ENCODE measurements around the gene S100A3.
A peak's percentile ranks its signal among the peaks of the same experiment; 100 is the strongest.
"Not testable (repeated sequence)": the region's sequence is repeated elsewhere in the genome, so short reads cannot be mapped to it uniquely, and the experiment has no call there.

S100A3 gene

DNA sequence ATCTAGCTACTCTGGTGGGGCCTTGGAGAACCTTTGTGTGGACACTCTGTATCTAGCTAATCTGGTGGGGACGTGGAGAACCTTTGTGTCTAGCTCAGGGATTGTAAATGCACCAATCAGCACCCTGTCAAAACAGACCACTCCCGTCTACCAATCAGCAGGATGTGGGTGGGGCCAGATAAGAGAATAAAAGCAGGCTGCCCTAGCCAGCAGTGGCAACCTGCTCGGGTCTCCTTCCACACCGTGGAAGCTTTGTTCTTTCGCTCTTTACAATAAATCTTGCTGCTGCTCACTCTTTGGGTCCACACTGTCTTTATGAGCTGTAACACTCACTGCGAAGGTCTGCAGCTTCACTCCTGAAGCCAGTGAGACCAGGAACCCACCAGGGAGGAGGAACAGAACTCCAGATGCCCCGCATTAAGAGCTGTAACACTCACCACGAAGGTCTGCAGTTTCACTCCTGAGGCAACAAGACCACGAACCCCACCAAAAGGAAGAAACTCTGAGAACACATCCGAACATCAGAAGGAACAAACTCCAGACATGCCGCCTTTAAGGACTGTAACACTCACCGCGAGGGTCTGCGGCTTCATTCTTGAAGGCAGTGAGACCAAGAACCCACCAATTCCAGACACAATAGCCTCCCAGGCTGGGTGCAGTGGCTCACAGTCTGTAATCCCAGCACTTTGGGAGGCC is 26.6 kb downstream of the S100A3 start:
- intact Hi-C loops (cut with DNase I); DNase-seq: not testable (repeated sequence)

DNA sequence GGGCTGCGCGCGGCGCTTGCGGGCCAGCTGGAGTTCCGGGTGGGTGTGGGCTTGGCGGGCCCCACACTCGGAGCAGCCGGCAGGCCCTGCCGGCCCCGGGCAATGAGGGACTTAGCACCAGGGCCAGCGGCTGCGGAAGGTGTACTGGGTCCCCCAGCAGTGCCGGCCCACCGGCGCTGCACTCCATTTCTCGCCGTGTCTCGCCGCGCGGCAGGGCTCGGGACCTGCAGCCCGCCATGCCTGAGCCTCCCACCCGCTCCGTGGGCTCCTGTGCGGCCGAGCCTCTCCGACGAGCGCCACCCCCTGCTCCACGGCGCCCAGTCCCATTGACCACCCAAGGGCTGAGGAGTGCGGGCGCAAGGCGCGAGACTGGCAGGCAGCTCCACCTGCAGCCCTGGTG is 27.2 kb downstream of the S100A3 start:
- DNase-seq, result peak in 1 of 42 donors; percentile 18
- intact Hi-C loops (cut with DNase I), result not testable (repeated sequence)

DNA sequence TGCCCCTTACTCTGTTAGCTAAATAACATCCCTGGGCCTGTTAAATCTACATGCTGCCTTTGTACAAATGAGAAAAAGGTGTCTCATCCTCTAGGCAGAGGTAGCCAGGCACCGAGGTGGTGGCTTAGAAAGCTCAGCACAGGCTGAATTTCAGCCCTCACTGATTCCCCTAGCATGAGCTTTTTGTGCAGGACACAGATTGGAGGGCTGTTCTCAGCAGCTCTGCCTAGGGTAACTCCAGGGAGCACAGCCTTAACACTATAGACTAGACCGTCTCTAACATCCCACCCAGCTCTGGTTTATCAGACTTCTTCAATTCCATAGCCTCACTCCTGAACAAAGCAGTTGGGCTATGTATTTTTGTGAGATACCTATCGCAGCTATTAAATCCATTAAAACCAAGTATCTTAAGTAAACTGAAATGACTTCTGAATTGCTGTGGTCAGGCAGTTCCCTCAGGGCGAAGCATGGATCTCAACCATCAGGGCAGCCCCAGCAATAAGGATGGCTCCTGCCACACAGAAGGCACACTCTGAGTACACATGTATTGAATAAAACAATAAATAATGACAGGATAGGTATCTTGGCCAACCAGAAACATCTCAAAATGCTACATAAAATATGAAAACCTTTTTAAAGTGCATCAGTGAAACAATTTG is 28.1 kb downstream of the S100A3 start:
- intact Hi-C loops (cut with DNase I), result no loop called here
- no peak for DNase-seq

DNA sequence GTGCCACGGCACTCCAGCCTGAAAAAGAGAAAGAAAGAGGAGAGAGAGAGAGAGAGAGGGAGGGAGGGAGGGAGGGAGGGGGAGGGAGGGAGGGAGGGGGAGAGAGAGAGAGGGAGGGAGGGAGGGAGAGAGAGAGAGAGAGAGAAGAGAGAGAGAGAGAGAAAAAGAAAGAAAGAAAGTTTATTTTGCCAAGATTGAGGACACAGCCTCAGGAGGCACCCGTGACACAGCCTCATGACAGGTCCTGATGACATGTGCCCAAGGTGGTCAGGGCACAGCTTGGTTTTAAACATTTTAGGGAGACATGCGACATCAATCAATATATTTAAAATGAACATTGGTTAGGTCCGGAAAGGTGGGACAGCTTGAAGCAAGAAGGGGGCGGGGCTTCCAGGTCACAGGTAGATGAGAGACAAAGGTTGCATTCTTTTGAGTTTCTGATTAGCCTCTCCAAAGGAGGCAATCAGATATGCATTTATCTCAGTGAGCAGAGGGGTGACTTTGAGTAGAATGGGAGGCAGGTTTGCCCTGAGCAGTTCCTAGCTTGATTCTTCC is 28.8 kb downstream of the S100A3 start:
- DNase-seq, result peak in 1 of 42 donors; percentile 9
- intact Hi-C loops (cut with DNase I), result not testable (repeated sequence)

DNA sequence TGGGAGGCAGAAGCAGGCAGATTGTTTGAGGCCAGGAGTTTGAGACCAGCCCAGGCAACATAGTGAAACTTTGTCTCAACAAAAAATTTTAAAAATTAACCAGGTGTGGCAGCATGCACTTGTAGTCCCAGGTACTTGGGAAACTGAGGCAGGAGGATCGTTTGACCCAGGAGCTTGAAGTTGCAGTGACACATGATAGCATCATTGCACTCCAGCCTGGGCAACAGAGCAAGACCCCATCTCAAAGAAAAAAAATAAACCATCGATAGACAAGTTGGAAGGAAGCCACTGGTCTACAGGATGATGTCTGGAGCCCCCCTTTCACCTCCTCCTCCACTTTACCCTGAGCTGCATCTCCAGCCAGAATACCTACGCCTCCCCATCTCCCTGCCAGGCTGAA is 29.8 kb downstream of the S100A3 start:
- DNase-seq, result peak in 2 of 42 donors; percentile 0 to 2
- intact Hi-C loops (cut with DNase I), result loop anchor here (10.0 kb wide), 1 partner anchor 466 kb away; the partner anchor contains the start of gene RAB13

DNA sequence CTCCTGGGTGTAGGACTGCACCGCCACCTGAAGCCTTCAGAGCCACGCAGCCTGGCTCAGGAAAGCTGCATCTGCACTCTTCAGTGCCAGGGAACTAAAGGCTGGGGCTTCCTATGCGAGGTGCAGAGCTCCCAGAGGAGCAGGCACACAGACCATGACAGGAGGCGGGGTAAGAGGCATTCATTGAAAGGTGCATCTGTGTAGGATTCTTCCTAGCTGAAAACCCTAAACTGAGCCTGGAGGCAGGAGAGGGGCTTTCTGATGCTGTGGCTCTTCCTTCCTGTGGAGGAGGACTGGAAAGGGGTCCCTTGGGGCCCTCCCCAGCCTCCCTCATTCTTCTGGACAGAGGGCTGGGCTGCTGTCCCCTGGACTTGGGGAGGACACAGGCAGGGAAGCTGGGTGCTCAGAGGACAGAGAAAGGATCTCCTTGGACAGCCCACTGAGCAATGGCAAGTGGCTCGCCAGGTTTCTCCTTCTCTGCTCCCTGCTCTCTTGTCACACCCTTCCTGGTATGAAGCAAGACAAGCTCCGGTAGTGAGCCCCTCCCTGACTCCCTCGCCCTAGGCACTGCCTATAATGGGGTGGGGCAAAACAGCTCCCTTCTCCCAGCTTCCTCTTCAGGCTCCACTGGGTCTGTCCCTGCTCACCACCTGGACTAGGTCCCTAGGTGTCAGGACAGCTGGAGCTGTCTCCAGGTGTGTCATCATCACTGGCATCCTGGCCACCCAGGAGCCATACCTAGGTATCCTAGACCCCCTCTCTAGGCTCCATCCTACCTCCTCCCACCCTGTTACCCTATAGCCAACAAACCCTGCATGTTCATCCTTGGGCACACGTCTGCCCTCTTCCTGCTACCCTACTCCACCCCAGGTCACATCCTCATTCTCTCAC is 33.3 kb downstream of the S100A3 start:
- DNase-seq, result peak in 1 of 42 donors; percentile 18
- intact Hi-C loops (cut with DNase I), result loop anchor here (10.0 kb wide), 1 partner anchor 469 kb away; the partner anchor contains the start of gene RAB13

DNA sequence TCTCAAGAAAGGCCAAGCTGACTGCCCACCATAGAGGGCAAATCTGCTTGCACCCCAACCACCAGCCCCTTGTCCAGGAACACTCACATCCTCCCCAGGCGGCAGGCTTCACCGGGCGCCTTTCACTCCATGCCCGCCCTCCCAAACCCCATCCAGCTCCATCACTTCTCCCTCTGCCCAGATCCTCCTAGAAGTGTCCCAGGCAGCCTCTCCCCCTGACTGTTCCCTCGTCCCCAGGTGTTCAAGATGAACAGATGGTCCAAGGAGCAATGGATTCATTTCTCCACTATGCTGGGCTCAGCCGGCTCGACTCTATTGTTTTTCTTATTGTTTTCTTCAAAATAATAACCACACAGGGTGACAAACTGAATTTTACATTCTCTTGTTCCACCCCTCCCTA is 35.4 kb downstream of the S100A3 start:
- intact Hi-C loops (cut with DNase I), result loop anchor here (10.0 kb wide), 1 partner anchor 471 kb away; the partner anchor contains the start of gene RAB13
- DNase-seq, result peak in 1 of 42 donors; percentile 15

DNA sequence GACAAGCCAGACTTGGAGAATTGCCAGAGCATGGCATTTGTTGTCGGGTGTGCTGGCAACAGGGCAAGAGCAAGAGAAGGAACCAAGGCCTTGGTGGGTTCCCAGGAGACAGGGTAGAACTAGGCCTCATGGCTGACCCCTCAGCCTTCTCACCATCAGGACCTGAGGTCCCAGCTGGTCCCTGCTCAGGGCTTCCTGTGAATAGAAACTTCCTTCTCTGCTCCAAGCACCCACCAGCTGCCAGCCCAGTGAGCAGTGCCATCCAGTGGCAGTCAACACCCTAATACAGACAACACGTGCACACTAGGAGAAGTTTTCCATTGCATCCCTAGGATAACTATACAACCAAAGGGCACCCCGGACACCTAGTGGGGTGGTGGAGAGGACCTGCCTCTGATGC is 36.0 kb downstream of the S100A3 start:
- peak in 1 of 42 donors; percentile 44 for DNase-seq
- intact Hi-C loops (cut with DNase I), result loop anchor here (10.0 kb wide), 1 partner anchor 472 kb away; the partner anchor contains the start of gene RAB13

DNA sequence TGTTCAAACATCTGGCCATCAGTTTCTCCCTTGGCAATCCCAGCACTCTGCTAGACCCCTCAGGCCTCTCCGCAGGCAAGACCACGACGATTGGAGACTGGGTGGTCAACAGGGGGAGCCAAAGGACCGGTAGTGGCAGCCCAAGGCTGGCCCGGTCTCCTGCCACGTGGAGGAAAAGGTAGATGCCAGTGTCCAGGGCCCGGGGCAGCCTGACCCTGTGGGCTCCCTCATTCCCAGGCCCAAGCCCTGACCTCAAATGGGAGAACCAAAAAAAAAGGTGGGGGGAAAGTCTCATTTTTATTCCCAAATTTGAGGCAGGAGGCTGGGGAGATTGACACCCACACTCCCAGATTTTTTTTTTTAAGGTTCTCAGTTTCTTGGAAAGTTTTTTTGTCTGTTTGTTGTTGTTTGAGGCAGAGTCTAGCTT is 38.1 kb downstream of the S100A3 start:
- peak; percentile 57 to 90 (median 78) for DNase-seq
- intact Hi-C loops (cut with DNase I), result loop anchor here (1.0 to 10.0 kb wide), 2 partner anchors 57 to 474 kb away; partner anchors contain the start of gene RAB13

DNA sequence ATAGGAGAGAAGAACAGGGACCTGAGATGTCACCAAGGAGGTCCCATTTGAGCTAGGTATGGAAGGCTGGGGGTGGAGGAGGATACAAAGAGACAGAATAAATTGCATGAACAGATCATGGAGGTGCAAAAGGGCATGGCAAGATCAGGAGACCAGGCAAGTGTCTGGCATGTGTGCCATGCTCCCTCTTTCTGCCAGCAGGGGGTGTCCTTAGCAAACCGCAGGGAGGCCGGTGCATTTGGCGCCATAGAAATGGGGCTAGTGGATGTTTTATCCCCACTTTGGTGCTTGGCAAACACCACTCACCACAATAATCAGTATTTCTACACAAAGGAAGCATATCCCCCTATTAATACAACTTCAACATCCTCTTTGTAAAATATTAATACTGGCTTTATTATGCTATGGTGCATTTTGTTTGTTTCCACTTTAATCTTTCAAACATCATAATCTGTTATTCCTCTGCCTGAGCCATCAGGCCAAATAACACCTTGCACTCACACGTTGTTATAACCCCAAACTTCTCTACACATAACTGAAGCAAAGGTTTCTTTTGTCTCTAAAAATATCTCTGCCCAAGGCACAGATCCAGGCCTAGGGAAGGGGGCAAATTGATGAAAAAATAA is 39.2 kb downstream of the S100A3 start:
- DNase-seq, result peak in 28 of 42 donors; percentile 22 to 71 (median 46)
- intact Hi-C loops (cut with DNase I), result loop anchor here (1.0 to 10.0 kb wide), 2 partner anchors 58 to 475 kb away; partner anchors contain the start of gene RAB13

DNA sequence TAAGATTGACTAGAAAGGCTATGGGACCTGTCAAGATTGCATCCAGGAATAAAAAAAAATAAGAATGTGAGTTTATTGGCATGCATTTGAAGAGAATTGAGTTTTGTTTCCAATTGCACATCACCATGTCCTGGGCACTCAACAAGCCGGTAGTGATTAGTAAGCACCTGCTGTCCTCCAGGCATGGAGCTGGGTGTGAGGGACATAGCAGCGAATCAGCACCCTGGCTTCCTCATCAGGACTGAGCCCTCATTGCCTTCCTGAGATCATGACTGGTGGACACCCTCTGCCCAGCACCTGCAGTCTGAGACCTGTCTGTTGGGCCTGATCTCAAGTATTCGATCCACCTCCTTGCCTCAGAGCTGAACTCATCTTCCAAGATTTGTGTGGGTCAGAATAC is 40.0 kb downstream of the S100A3 start:
- DNase-seq, result peak in 1 of 42 donors; percentile 20
- intact Hi-C loops (cut with DNase I), result no loop called here

DNA sequence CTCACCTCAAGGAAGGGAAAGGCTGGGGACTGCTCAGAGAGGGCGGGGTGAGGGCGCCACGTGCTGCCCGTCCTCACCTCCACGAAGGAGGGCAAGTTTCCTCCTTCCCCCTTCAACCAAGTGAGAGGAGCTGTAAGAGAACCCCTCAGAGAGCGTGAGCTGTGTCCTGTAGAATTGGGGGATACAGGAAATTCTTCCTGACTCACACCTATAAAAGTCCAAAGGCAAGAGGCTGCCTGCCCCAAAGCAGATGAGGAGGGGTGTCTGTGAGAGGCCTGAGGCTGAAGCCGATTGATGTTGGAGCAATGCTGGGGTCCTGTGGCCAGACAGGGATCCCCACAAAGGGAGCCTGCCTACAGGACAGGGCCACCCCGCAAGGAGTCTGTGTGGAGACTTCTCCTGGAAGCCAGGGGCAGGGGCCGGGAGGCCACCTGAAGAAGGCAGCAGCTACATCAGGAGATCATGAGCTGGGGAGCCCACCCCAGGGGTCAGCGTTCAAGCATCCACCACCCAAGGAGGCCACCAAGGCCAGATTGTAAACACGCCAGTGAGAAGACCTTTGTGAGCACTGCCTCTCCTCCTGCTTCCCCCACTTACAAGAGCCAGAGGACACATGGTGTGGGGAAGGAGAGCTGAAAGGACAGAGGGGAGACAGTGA is 41.0 kb downstream of the S100A3 start:
- peak in 1 of 42 donors; percentile 27 for DNase-seq
- intact Hi-C loops (cut with DNase I), result no loop called here

DNA sequence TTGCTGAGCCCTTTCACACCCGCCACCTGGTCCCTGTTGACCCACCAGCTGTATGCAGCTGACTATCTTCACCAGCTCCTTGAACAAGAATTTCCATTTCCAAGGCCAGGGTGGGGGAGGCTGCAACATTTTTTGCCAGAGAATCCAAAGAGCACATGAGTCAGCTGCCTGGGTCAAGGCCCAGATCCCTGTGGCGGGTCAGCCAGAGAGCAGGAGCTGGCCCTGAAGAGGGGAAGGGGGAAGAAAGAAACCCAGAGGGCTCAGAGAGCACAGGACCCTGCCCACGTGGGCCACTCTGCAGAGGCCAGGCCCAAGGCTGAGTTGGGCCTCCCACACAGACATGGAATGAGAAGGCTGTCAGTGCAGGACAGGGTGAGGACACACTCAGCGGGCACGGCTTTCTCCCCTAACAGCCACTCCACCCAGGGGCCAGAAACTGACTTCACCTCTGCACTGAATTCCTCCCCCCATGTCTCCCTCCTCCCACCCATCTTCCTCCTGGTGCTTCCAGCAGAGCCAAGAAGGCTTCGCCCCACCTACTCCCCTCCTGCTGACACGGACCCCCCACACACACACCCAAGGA is 42.1 kb downstream of the S100A3 start:
- intact Hi-C loops (cut with DNase I), result no loop called here
- peak in 12 of 42 donors; percentile 14 to 74 (median 34) for DNase-seq

DNA sequence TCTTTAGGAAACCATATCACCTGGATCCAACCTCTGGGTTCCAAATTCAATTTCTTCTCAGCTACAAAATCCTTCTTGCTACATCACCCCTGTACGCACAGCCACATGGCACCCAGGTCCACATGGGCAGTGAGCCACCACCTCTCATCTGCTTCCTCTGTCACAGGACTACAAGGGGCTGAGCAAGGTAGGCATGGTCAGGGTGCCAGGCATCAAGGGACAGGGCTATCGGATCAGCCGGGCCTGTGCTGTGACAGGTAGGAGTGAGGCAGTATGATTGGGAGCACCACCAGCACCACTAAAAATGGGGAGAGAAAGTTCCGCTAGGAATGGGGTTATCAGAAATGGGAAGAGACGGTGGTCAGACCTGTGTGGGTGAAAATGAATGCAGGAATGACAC is 42.7 kb downstream of the S100A3 start:
- no peak for DNase-seq
- intact Hi-C loops (cut with DNase I), result no loop called here

DNA sequence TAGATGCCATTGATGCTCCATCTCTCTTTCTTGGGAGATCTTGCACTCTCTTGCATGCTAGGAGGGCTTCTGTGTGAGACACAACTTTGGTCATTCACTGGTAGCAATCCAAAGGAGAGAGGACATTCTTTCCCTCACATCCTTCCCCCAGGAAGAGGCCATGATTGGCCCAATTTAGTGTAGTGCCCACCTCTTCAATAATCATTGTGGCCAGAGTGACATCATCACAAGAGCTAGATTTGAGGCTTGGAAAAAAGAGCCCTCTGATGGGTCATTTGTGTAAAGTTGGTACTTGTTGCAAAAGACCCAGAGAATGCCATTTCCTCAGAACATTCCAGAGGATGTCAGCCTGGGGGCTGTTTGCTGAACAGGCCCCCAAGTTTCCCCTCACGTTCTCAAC is 43.5 kb downstream of the S100A3 start:
- no peak for DNase-seq
- intact Hi-C loops (cut with DNase I), result no loop called here

DNA sequence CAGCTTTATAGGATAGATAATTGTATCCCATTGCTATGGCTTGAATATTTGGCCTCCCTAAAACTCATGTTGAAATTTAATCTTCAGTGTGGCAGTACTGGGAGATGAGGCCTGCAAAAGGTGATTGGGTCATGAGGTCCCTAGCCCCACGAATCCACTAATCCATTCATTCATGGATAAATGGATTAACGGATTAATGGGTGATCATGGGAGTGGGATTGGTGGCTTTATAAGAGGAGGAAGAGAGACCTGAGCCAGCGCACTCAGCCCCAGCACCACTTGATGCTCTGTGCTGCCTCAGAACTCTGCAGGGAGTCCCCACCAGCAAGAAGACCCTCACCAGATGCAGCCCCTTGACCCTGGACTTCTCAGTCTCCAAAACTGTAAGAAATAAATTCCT is 45.3 kb downstream of the S100A3 start:
- no peak for DNase-seq
- intact Hi-C loops (cut with DNase I), result no loop called here

DNA sequence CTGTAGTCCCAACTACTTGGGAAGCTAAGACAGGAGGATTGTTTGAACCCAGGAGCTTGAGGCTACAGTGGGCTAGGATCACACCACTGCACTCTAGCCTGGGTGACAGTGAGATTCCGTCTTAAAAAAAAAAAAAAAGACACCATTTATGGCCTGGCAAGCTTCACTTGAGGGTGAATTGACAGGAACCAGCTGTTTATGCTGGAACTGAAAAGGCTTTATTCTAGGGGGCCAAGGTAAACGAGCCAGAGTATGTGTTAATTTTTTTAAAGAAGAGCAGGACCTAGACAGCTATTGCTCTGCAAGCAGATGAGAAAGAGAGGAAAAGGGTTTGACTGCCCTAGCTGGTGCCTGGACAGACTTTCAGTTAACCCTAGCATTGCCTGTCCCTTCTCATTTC is 50.3 kb downstream of the S100A3 start:
- DNase-seq, result no peak
- intact Hi-C loops (cut with DNase I), result no loop called here

Data from head of caudate nucleus (tissue), 42 donors.